ENCODE measurements around the gene PIGU.

PIGU gene

DNA sequence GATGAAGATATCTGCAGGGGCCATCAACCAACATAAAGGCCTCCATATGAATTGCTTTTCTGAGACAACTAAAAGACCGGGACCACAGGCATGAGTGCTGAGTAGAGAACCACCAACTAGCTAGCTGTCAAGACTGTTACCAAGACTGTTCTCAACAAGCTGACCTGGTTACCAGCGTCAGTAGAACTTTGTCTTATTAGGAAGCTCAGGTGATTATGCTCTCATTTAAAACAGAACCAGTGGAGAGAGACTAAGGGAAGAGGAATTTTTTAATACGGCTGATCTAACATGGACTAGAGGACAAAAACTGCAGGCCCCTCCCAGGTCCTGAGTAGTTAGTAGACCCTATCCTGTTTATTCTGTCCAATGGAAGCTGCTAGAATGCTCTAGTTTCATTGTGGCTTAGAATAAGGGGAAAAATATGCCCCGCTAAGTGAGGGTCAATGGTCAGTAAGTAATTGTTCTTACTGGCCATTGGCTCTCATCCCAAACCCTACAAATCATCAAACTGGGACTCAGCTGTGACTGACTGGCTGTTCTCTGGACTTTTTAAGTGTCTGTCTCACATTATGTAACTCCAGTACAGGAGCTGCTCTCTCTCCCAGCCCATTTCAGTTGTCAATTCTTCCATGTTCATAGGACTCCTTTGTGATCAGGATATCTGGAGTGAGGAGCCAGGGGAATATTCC lies 164.5 kb downstream of the PIGU start:
- DNase-seq (ENCODE audit: low read depth), result no peak

DNA sequence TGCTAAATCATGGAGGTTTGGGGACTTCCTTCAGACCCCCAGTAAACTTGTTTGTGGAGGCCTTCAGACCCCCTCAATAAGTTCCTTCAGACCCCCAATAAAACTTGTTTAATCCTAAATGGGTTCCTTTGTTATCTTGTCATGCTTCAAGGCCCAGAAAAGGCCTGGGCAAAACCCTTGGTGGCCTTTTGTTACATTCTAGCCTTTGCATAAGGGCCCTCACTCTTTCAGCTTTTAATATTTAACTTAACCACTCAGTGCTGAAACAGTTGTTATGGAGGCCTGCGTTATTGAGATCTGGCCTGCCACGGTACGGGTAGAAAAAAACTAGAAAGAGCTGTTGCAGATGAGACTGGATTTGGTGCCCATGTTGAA lies 165.0 kb downstream of the PIGU start:
- no peak for DNase-seq (ENCODE audit: low read depth)

GRCh38 chr20:34510575-34510974 lies 166.3 kb downstream of the PIGU start:
- DNase-seq (ENCODE audit: low read depth), result no peak

Data from non-pigmented ciliary epithelial cell (primary cell).